Stimulated activated naive B cell treated with anti-CD40 and anti-IgM and Interleukin-4, amounts not matched to agents 10 μg/mL and 1 μg/mL and 100 μg/mL, for 72 hours (primary cell): ENCODE results near the gene SGMS1.
A peak's percentile ranks its signal among the peaks of the same experiment; 100 is the strongest.

Experiments used
- ATAC-seq, 2 donors: fragments of 150-1000 bp; cut with Tn5 transposase; replicated peaks; 2 replicates each; pipeline ENCODE4 v1.10.0; 2021; ENCODE audit warnings: moderate library complexity in 1 of 2
- DNase-seq: peaks from one replicate; pipeline ENCODE4 v3.0.0; 2021
- H3K27ac Mint-ChIP-seq: one replicate; pipeline ENCODE4 v1.8.0; 2022; ENCODE audit warnings: mild to moderate bottlenecking, mixed read lengths
- H3K27me3 Mint-ChIP-seq, 2 donors: one replicate each; pipeline ENCODE4 v1.8.0; 2022; ENCODE audit warnings: mixed read lengths in 2 of 2
- H3K36me3 Mint-ChIP-seq, 2 donors: one replicate each; pipeline ENCODE4 v1.8.0; 2022; ENCODE audit warnings: mixed read lengths in 2 of 2, mild to moderate bottlenecking in 1 of 2
- H3K4me1 Mint-ChIP-seq, 2 donors: one replicate each; pipeline ENCODE4 v1.8.0; 2022; ENCODE audit warnings: mixed read lengths in 2 of 2, mild to moderate bottlenecking in 1 of 2
- H3K4me3 Mint-ChIP-seq, 2 donors: one replicate each; pipeline ENCODE4 v1.8.0; 2022; ENCODE audit warnings: mild to moderate bottlenecking in 2 of 2, mixed read lengths in 2 of 2, moderate library complexity in 1 of 2
- H3K9me3 Mint-ChIP-seq, 2 donors: one replicate each; pipeline ENCODE4 v1.8.0; 2022; ENCODE audit warnings: mixed read lengths in 2 of 2, mild to moderate bottlenecking in 1 of 2

Gene SGMS1

GRCh38 chr10:50624866-50625501 lies 1.2 kb upstream of the SGMS1 start:
- Mint-ChIP-seq H3K4me1 (peaks cover 15 to 21% of the 10 kb centered on the region in 2 donors), H3K27ac (peak overlapping the region; percentile 95), H3K27me3 (no peaks in the 10 kb centered on the region), H3K36me3 (peaks cover 7 to 12% of the 10 kb centered on the region in 2 donors), H3K4me3 (peak overlapping the region; percentile 88 to 89), H3K9me3 (no peaks in the 10 kb centered on the region)
- peak; percentile 55 to 56 for ATAC-seq
- peak; percentile 68 for DNase-seq

GRCh38 chr10:50624413-50624865 lies 683 bp upstream of the SGMS1 start:
- Mint-ChIP-seq H3K27ac (peak overlapping the region; percentile 99), H3K4me1 (peaks cover 20 to 26% of the 10 kb centered on the region in 2 donors)

GRCh38 chr10:50622706-50623662 lies 772 bp downstream of the SGMS1 start:
- peak; percentile 8 for DNase-seq
- peaks cover 29 to 41% of the 10 kb centered on the region in 2 donors for H3K4me1 Mint-ChIP-seq
- ATAC-seq: peak; percentile 11 to 14
- no peaks in the 10 kb centered on the region for H3K9me3 Mint-ChIP-seq
- peak overlapping the region; percentile 99 for H3K27ac Mint-ChIP-seq
- no peaks in the 10 kb centered on the region for H3K27me3 Mint-ChIP-seq
- peak overlapping the region; percentile 88 to 100 for H3K4me3 Mint-ChIP-seq
- H3K36me3 Mint-ChIP-seq: peaks cover 4 to 9% of the 10 kb centered on the region in 2 donors

More at GRCh38 chr10:50624413-50624865, 683 bp upstream of the SGMS1 start:
- no peaks in the 10 kb centered on the region for H3K9me3 Mint-ChIP-seq
- H3K36me3 Mint-ChIP-seq: peaks cover 5 to 13% of the 10 kb centered on the region in 2 donors
- peak; percentile 66 to 71 for ATAC-seq
- DNase-seq: peak; percentile 96
- H3K27me3 Mint-ChIP-seq: no peaks in the 10 kb centered on the region
- peak overlapping the region; percentile 88 to 100 for H3K4me3 Mint-ChIP-seq

- H3K27me3 Mint-ChIP-seq: no peaks in the 10 kb centered on the region
- ATAC-seq: peak; percentile 22 to 26
- H3K27ac Mint-ChIP-seq: peak overlapping the region; percentile 99
- H3K4me3 Mint-ChIP-seq: peak overlapping the region; percentile 88 to 100
- H3K4me1 Mint-ChIP-seq: peaks cover 29 to 42% of the 10 kb centered on the region in 2 donors
- DNase-seq: peak; percentile 67
- H3K9me3 Mint-ChIP-seq: no peaks in the 10 kb centered on the region
- peaks cover 2 to 3% of the 10 kb centered on the region in 2 donors for H3K36me3 Mint-ChIP-seq
Observed at GRCh38 chr10:50621968-50622705, 1.6 kb downstream of the SGMS1 start.

- Mint-ChIP-seq H3K36me3 (peaks cover 2 to 3% of the 10 kb centered on the region in 2 donors), H3K27me3 (no peaks in the 10 kb centered on the region), H3K4me1 (peaks cover 29 to 52% of the 10 kb centered on the region in 2 donors), H3K9me3 (no peaks in the 10 kb centered on the region), H3K4me3 (no peak overlapping the region), H3K27ac (no peak overlapping the region)
- DNase-seq (no peak), ATAC-seq (no peak)
Observed at GRCh38 chr10:50620899-50621298, 2.9 kb downstream of the SGMS1 start.

GRCh38 chr10:50619882-50620281 lies 3.9 kb downstream of the SGMS1 start:
- H3K36me3 Mint-ChIP-seq: peaks cover 2 to 3% of the 10 kb centered on the region in 2 donors
- DNase-seq (no peak), ATAC-seq (no peak)
- H3K27ac Mint-ChIP-seq: no peak overlapping the region
- no peaks in the 10 kb centered on the region for H3K9me3 Mint-ChIP-seq
- peaks cover 30 to 50% of the 10 kb centered on the region in 2 donors for H3K4me1 Mint-ChIP-seq
- no peaks in the 10 kb centered on the region for H3K27me3 Mint-ChIP-seq
- no peak overlapping the region for H3K4me3 Mint-ChIP-seq

GRCh38 chr10:50619166-50619565 lies 4.6 kb downstream of the SGMS1 start:
- Mint-ChIP-seq H3K4me1 (peaks cover 32 to 57% of the 10 kb centered on the region in 2 donors), H3K27ac (no peak overlapping the region), H3K27me3 (no peaks in the 10 kb centered on the region), H3K4me3 (no peak overlapping the region), H3K36me3 (peaks cover 2 to 3% of the 10 kb centered on the region in 2 donors), H3K9me3 (no peaks in the 10 kb centered on the region)
- DNase-seq: no peak
- ATAC-seq: no peak

GRCh38 chr10:50618624-50619023 lies 5.1 kb downstream of the SGMS1 start:
- DNase-seq (no peak), ATAC-seq (no peak)
- Mint-ChIP-seq H3K4me1 (peaks cover 32 to 61% of the 10 kb centered on the region in 2 donors), H3K27ac (no peak overlapping the region), H3K36me3 (peaks cover 2 to 3% of the 10 kb centered on the region in 2 donors), H3K27me3 (no peaks in the 10 kb centered on the region), H3K4me3 (no peak overlapping the region), H3K9me3 (no peaks in the 10 kb centered on the region)

GRCh38 chr10:50615658-50616057 lies 8.1 kb downstream of the SGMS1 start:
- Mint-ChIP-seq H3K27me3 (no peaks in the 10 kb centered on the region), H3K4me1 (peaks cover 48 to 81% of the 10 kb centered on the region in 2 donors), H3K4me3 (no peak overlapping the region), H3K27ac (no peak overlapping the region), H3K9me3 (no peaks in the 10 kb centered on the region), H3K36me3 (peaks cover 3 to 10% of the 10 kb centered on the region in 2 donors)
- no peak for DNase-seq
- no peak for ATAC-seq

- Mint-ChIP-seq H3K27me3 (no peaks in the 10 kb centered on the region), H3K9me3 (no peaks in the 10 kb centered on the region), H3K27ac (no peak overlapping the region), H3K36me3 (peaks cover 3 to 6% of the 10 kb centered on the region in 2 donors), H3K4me3 (no peak overlapping the region), H3K4me1 (peaks cover 42 to 79% of the 10 kb centered on the region in 2 donors)
- ATAC-seq: peak; percentile 74 to 76
- DNase-seq: no peak
Observed at GRCh38 chr10:50614444-50615137, 9.2 kb downstream of the SGMS1 start.

- Mint-ChIP-seq H3K4me3 (no peak overlapping the region), H3K4me1 (peaks cover 37 to 73% of the 10 kb centered on the region in 2 donors), H3K27ac (no peak overlapping the region), H3K36me3 (peaks cover 2 to 6% of the 10 kb centered on the region in 2 donors), H3K9me3 (no peaks in the 10 kb centered on the region), H3K27me3 (no peaks in the 10 kb centered on the region)
- DNase-seq (no peak), ATAC-seq (no peak)
Observed at GRCh38 chr10:50613726-50614443, 9.9 kb downstream of the SGMS1 start.

- ATAC-seq: peak in 1 of 2 donors; percentile 52
- no peaks in the 10 kb centered on the region for H3K9me3 Mint-ChIP-seq
Observed at GRCh38 chr10:50613150-50613549, 10.6 kb downstream of the SGMS1 start.

GRCh38 chr10:50610368-50610767 lies 13.4 kb downstream of the SGMS1 start:
- no peak for ATAC-seq
- DNase-seq: no peak
- Mint-ChIP-seq H3K4me1 (peaks cover 39 to 64% of the 10 kb centered on the region in 2 donors), H3K27ac (no peak overlapping the region), H3K9me3 (no peaks in the 10 kb centered on the region), H3K27me3 (no peaks in the 10 kb centered on the region), H3K36me3 (peaks cover 1 to 6% of the 10 kb centered on the region in 2 donors), H3K4me3 (no peak overlapping the region)

More at GRCh38 chr10:50613150-50613549, 10.6 kb downstream of the SGMS1 start:
- no peak overlapping the region for H3K4me3 Mint-ChIP-seq
- no peak overlapping the region for H3K27ac Mint-ChIP-seq
- H3K36me3 Mint-ChIP-seq: peaks cover 1 to 6% of the 10 kb centered on the region in 2 donors
- peaks cover 32 to 66% of the 10 kb centered on the region in 2 donors for H3K4me1 Mint-ChIP-seq
- no peaks in the 10 kb centered on the region for H3K27me3 Mint-ChIP-seq
- no peak for DNase-seq
